OCI-LY7 (cell line): ENCODE measurements around the gene CCNI2.

ENCODE experiments used
- EZH2phosphoT487 ChIP-seq: fragments of 200-600 bp; sonication (generic); IDR thresholded peaks from 2 replicates; pipeline ENCODE4 v1.6.1; 2018; ENCODE audit warnings: low read depth, borderline replicate concordance, mild to moderate bottlenecking, mixed run types, antibody characterized with exemption, low read length, moderate library complexity, mixed read lengths
- TF ChIP-seq, protein P1 (sequence below): fragments of 200-600 bp; sonication (generic); conservative IDR thresholded peaks from 2 replicates; pipeline ENCODE4 v1.5.1; 2014; ENCODE audit warnings: mild to moderate bottlenecking, antibody characterized with exemption, low read length, moderate library complexity, mixed read lengths

DNA sequence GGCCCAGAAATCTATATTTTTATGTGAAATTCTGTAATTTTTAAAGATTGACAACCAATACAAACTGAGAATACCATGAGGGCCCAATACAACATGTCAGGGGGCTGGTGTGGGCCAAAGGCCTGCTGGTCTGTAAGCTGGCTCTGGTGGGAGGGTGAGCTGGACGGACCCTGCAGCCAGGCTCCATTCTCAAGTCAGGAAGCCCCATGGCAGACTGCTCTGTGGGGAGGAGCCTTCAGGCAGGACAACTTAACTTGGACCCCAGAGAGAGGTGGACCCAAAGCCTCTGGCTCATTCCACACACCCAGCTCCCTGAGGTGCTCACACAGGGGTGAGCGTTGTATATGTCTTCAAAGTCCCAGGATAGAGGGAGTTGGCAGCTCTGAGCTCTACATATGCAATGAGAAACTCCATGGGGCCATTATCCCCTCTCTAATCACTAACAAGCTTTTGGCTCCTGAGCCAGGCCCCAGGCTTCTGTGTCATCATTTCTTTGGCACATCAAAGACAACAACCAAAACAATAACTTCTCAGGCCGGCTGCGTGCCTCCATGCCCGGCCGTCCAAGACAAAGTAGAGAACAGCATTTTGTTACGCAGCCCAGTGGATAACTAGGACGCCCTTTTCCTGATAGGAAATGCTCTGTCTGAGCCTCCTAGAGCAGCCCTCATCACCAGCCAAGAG lies 23.4 kb downstream of the CCNI2 start:
- TF ChIP-seq, protein P1, sequence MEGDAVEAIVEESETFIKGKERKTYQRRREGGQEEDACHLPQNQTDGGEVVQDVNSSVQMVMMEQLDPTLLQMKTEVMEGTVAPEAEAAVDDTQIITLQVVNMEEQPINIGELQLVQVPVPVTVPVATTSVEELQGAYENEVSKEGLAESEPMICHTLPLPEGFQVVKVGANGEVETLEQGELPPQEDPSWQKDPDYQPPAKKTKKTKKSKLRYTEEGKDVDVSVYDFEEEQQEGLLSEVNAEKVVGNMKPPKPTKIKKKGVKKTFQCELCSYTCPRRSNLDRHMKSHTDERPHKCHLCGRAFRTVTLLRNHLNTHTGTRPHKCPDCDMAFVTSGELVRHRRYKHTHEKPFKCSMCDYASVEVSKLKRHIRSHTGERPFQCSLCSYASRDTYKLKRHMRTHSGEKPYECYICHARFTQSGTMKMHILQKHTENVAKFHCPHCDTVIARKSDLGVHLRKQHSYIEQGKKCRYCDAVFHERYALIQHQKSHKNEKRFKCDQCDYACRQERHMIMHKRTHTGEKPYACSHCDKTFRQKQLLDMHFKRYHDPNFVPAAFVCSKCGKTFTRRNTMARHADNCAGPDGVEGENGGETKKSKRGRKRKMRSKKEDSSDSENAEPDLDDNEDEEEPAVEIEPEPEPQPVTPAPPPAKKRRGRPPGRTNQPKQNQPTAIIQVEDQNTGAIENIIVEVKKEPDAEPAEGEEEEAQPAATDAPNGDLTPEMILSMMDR = no peak
- no peak for TF ChIP-seq EZH2phosphoT487
